Liver (tissue), 9 donors: ENCODE results near the gene TWNK. TPM values are rescaled to one million over a fixed set of nuclear protein-coding genes. Genes with fewer than 3 reads are reported as not detected.

ENCODE experiments used
- DNase-seq: peaks from one replicate; pipeline ENCODE4 v3.0.0-alpha.2; 2017; ENCODE audit warnings: low spot score
- H3K27ac ChIP-seq, 2 donors: one replicate each; pipeline ENCODE4 v1.7.0; 2013; ENCODE audit warnings: inconsistent platforms in 2 of 2, low read length in 2 of 2, control low read depth in 1 of 2, low read depth in 1 of 2, mild to moderate bottlenecking in 1 of 2
- H3K27me3 ChIP-seq, 4 donors: one replicate each; pipeline versions ENCODE4 v1.6.1 to v1.7.0; 2013; ENCODE audit warnings: low read length in 3 of 4, inconsistent platforms in 1 of 4, mild to moderate bottlenecking in 1 of 4, moderate library complexity in 1 of 4; ENCODE audit not compliant: control insufficient read depth in 4 of 4, insufficient read depth in 4 of 4
- H3K36me3 ChIP-seq, 4 donors: one replicate each; pipeline versions ENCODE4 v1.6.1 to v1.7.0; 2013; ENCODE audit warnings: low read length in 3 of 4, mild to moderate bottlenecking in 3 of 4, low read depth in 1 of 4, moderate library complexity in 1 of 4; ENCODE audit not compliant: control insufficient read depth in 4 of 4, insufficient read depth in 3 of 4
- H3K4me1 ChIP-seq, 4 donors: one replicate each; pipeline versions ENCODE4 v1.6.1 to v1.7.0; 2013; ENCODE audit warnings: low read length in 3 of 4, mild to moderate bottlenecking in 3 of 4, moderate library complexity in 1 of 4; ENCODE audit not compliant: control insufficient read depth in 4 of 4, insufficient read depth in 4 of 4
- H3K4me3 ChIP-seq, 3 donors: one replicate each; pipeline versions ENCODE4 v1.6.1 to v1.7.0; 2013; ENCODE audit warnings: low read length in 3 of 3, control low read depth in 1 of 3, low read depth in 1 of 3, mild to moderate bottlenecking in 1 of 3
- H3K9ac ChIP-seq, 2 donors: one replicate each; pipeline ENCODE4 v1.7.0; 2013; ENCODE audit warnings: low read length in 2 of 2, mild to moderate bottlenecking in 2 of 2, moderate library complexity in 2 of 2, control low read depth in 1 of 2, low read depth in 1 of 2
- H3K9me3 ChIP-seq, 4 donors: one replicate each; pipeline versions ENCODE4 v1.6.1 to v1.7.0; 2013; ENCODE audit warnings: low read length in 3 of 4; ENCODE audit not compliant: control insufficient read depth in 4 of 4
- CTCF ChIP-seq: fragments of 150-350 bp; IDR thresholded peaks from 2 replicates; pipeline ENCODE4 v1.5.1; 2017; ENCODE audit warnings: improper control_type of control experiment, low read depth, low read length; ENCODE audit not compliant: missing input control
- EGR1 ChIP-seq, 2 donors: IDR thresholded peaks; 2 replicates each; pipeline ENCODE4 v1.6.1; 2016 to 2018; ENCODE audit warnings: antibody characterized with exemption in 2 of 2, low read depth in 2 of 2
- FOXA1 ChIP-seq: IDR thresholded peaks from 2 replicates; pipeline ENCODE4 v1.6.1; 2016; ENCODE audit warnings: antibody characterized with exemption
- FOXA2 ChIP-seq: IDR thresholded peaks from 2 replicates; pipeline ENCODE4 v1.6.1; 2016; ENCODE audit warnings: antibody characterized with exemption
- GABPA ChIP-seq, 2 donors: IDR thresholded peaks in 1 of 2; conservative IDR thresholded peaks in 1 of 2; 2 replicates each; pipeline ENCODE4 v1.6.1; 2016; ENCODE audit warnings: antibody characterized with exemption in 2 of 2, mild to moderate bottlenecking in 1 of 2, moderate library complexity in 1 of 2
- HNF4A ChIP-seq, 2 donors: conservative IDR thresholded peaks; 2 replicates each; pipeline ENCODE4 v1.6.1; 2016; ENCODE audit warnings: antibody characterized with exemption in 2 of 2, mild to moderate bottlenecking in 2 of 2
- HNF4G ChIP-seq: IDR thresholded peaks from 2 replicates; pipeline ENCODE4 v1.6.1; 2016; ENCODE audit warnings: antibody characterized with exemption
- MAX ChIP-seq: IDR thresholded peaks from 2 replicates; pipeline ENCODE4 v1.6.1; 2016; ENCODE audit warnings: antibody characterized with exemption
- NR2F2 ChIP-seq: IDR thresholded peaks from 2 replicates; pipeline ENCODE4 v1.6.1; 2016; ENCODE audit warnings: antibody characterized with exemption
- RAD21 ChIP-seq, 2 donors: IDR thresholded peaks; 2 replicates each; pipeline ENCODE4 v1.6.1; 2016; ENCODE audit warnings: antibody characterized with exemption in 2 of 2, mild to moderate bottlenecking in 2 of 2
- REST ChIP-seq: IDR thresholded peaks from 2 replicates; pipeline ENCODE4 v1.6.1; 2016; ENCODE audit warnings: antibody characterized with exemption, mild to moderate bottlenecking
- RXRA ChIP-seq, 2 donors: IDR thresholded peaks; 2 replicates each; pipeline ENCODE4 v1.6.1; 2017 to 2018; ENCODE audit warnings: antibody characterized with exemption in 2 of 2, mild to moderate bottlenecking in 1 of 2
- SP1 ChIP-seq: IDR thresholded peaks from 2 replicates; pipeline ENCODE4 v1.6.1; 2018; ENCODE audit warnings: antibody characterized with exemption, mild to moderate bottlenecking
- TAF1 ChIP-seq: conservative IDR thresholded peaks from 2 replicates; pipeline ENCODE4 v1.6.1; 2016; ENCODE audit warnings: antibody characterized with exemption, mild to moderate bottlenecking
- YY1 ChIP-seq: IDR thresholded peaks from 2 replicates; pipeline ENCODE4 v1.6.1; 2016; ENCODE audit warnings: antibody characterized with exemption, mild to moderate bottlenecking
- ZBTB33 ChIP-seq: IDR thresholded peaks from 2 replicates; pipeline ENCODE4 v1.6.1; 2016; ENCODE audit warnings: antibody characterized with exemption
- WGBS: extraction: QIAGEN DNeasy Blood & Tissue Kit; methylation state at CpG from one replicate; pipeline ENCODE4 v1.1.7; 2013; 5-methylcytosine and 5-hydroxymethylcytosine counted together
- polyA plus RNA-seq, 2 donors: library from polyadenylated mRNA; stranded (reverse) in 1 of 2; unstranded in 1 of 2; fragments of 200-250 nt in 1 of 2; fragments of >200 nt in 1 of 2; fragmentation: Nextera tagmentation in 1 of 2; extraction: Ambion mirVana in 1 of 2; gene quantifications; one replicate each; pipeline versions ENCODE4 v1.2.1 to v1.2.3, GENCODE V29; 2013 to 2015
- total RNA-seq, 2 donors: library from RNA; depleted of rRNA; stranded (reverse); fragments of >200 nt; gene quantifications; one replicate each; pipeline ENCODE4 v1.2.3, GENCODE V29; 2014
- donor health status: healthy.
- donor health status: healthy.
- donor health status: healthy.
- donor health status: healthy.
- donor health status: healthy.

TWNK gene
- total and polyA plus RNA-seq, 4 donors = 1.6 to 6.2 (median 4.4) TPM

GRCh38 chr10:100989088-100989487, 1.7 kb downstream of the TWNK start (continued):
- TF ChIP-seq CTCF (no peak), YY1 (no peak)

- Histone ChIP-seq H3K4me3 (no peak overlapping the region), H3K9me3 (no peaks in the 10 kb centered on the region), H3K27ac (no peak overlapping the region), H3K36me3 (peaks cover 6 to 23% (median 9%) of the 10 kb centered on the region in 4 donors), H3K4me1 (peaks cover 0 to 26% (median 17%) of the 10 kb centered on the region in 4 donors), H3K9ac (no peak overlapping the region), H3K27me3 (no peaks in the 10 kb centered on the region)
- DNase-seq = no peak
- TF ChIP-seq REST (no peak), RXRA (IDR thresholded peaks at IDR 0.05) (no peak), MAX (no peak), TAF1 (no peak), SP1 (no peak), RAD21 (IDR thresholded peaks at IDR 0.05) (peak; percentile 84 to 87), FOXA1 (no peak), FOXA2 (no peak), EGR1 (IDR thresholded peaks at IDR 0.05; ENCODE audit: low read depth in 2 of 2) (no peak), NR2F2 (no peak), HNF4G (no peak), ZBTB33 (no peak), GABPA (IDR thresholded peaks at IDR 0.05 in 1 of 2, conservative IDR thresholded peaks at IDR 0.05 in 1 of 2) (no peak), HNF4A (conservative IDR thresholded peaks at IDR 0.05) (no peak), CTCF (peak; percentile 63)
- 60% methylated on average over 10 of the region's 10 CpGs for WGBS
Measured at GRCh38 chr10:100993986-100994708, 6.8 kb downstream of the TWNK start.
